OCI-LY7 (cell line): ENCODE measurements around the gene PTGER4. TPM values are rescaled to one million over a fixed set of nuclear protein-coding genes. Genes with fewer than 3 reads are reported as not detected.
"Not testable (repeated sequence)": the region's sequence is repeated elsewhere in the genome, so short reads cannot be mapped to it uniquely, and the experiment has no call there.

Experiments used
- BruUV-seq: library from RNA; stranded (reverse); fragments of 400-500 nt; replicated peaks from 2 replicates; lab custom pipeline; 2021; lab: Mats Ljungman, UMichigan
- CTCF ChIA-PET: fragments of 300-600 bp; sonication (Branson Sonifier 250); formaldehyde crosslinking; loops from one replicate; lab custom pipeline; 2022; ENCODE audit warnings: antibody characterized with exemption; ENCODE audit not compliant: unreplicated experiment; lab: Charles Lee
- POLR2A ChIA-PET: fragments of 300-600 bp; sonication (Branson Sonifier 250); formaldehyde crosslinking; loops from one replicate; lab custom pipeline; 2022; ENCODE audit warnings: antibody characterized with exemption; lab: Charles Lee
- DNase-seq: peaks from one replicate; pipeline ENCODE4 v3.0.0-alpha.2; 2015; ENCODE audit warnings: low spot score
- H2AFZ ChIP-seq: fragments of 200-600 bp; sonication (generic), shearing (Covaris generic); 2 replicates; pipeline ENCODE4 v1.6.1; 2014; ENCODE audit warnings: mild to moderate bottlenecking, antibody characterized with exemption, low read length, moderate library complexity
- H3K27ac ChIP-seq: fragments of 200-600 bp; sonication (generic); 2 replicates; pipeline ENCODE4 v1.5.1; 2014; ENCODE audit warnings: mixed run types, low read depth, mild to moderate bottlenecking, moderate library complexity, low read length, inconsistent platforms; ENCODE audit not compliant: poor library complexity, severe bottlenecking
- H3K36me3 ChIP-seq: fragments of 200-600 bp; sonication (generic); 2 replicates; pipeline ENCODE4 v1.6.1; 2014; ENCODE audit warnings: mild to moderate bottlenecking, antibody characterized with exemption, low read length, moderate library complexity, mixed read lengths; ENCODE audit not compliant: insufficient read depth
- H3K4me1 ChIP-seq: fragments of 200-600 bp; sonication (generic); 2 replicates; pipeline ENCODE4 v1.5.1; 2014; ENCODE audit warnings: mild to moderate bottlenecking, low read length; ENCODE audit not compliant: insufficient read depth, poor library complexity, severe bottlenecking
- H3K4me2 ChIP-seq: fragments of 200-600 bp; sonication (generic); 2 replicates; pipeline ENCODE4 v1.6.1; 2014; ENCODE audit warnings: mild to moderate bottlenecking, low read length
- H3K4me3 ChIP-seq: fragments of 200-600 bp; sonication (generic); 2 replicates; pipeline ENCODE4 v1.5.1; 2014; ENCODE audit warnings: mild to moderate bottlenecking, low read depth, low read length; ENCODE audit not compliant: poor library complexity, severe bottlenecking
- H3K79me2 ChIP-seq: fragments of 200-600 bp; sonication (generic); 2 replicates; pipeline ENCODE4 v1.6.1; 2016; ENCODE audit warnings: low read depth, mild to moderate bottlenecking, low read length, moderate library complexity, mixed read lengths; ENCODE audit not compliant: insufficient read depth
- H3K9me2 ChIP-seq: fragments of 200-600 bp; sonication (generic); 2 replicates; pipeline ENCODE4 v1.6.1; 2016; ENCODE audit warnings: mild to moderate bottlenecking, low read length, mixed read lengths; ENCODE audit not compliant: insufficient read depth
- H3K9me3 ChIP-seq: fragments of 200-600 bp; sonication (generic); 2 replicates; pipeline ENCODE4 v1.6.1; 2014; ENCODE audit warnings: mild to moderate bottlenecking, mixed run types, low read length, mixed read lengths
- H4K20me1 ChIP-seq: fragments of 200-600 bp; sonication (generic); 2 replicates; pipeline ENCODE4 v1.6.1; 2014; ENCODE audit warnings: mild to moderate bottlenecking, antibody characterized with exemption, low read length, moderate library complexity, mixed read lengths; ENCODE audit not compliant: insufficient read depth
- EZH2phosphoT487 ChIP-seq: fragments of 200-600 bp; sonication (generic); IDR thresholded peaks from 2 replicates; pipeline ENCODE4 v1.6.1; 2018; ENCODE audit warnings: low read depth, borderline replicate concordance, mild to moderate bottlenecking, mixed run types, antibody characterized with exemption, low read length, moderate library complexity, mixed read lengths
- intact Hi-C: fragments of 100-400 bp; cut with micrococcal nuclease; formaldehyde crosslinking; loops from one replicate; pipeline ENCODE4 v1.10.0; 2022; ENCODE audit not compliant: unreplicated experiment
- total RNA-seq, 2 experiments: library from RNA; depleted of rRNA in 1 of 2; stranded (reverse); fragments of >200 nt in 1 of 2; shearing (Covaris generic) in 1 of 2; gene quantifications; 2 replicates each; pipeline ENCODE4 v1.2.3, GENCODE V29; 2014 to 2022
- TF ChIP-seq, protein P1 (sequence below): fragments of 200-600 bp; sonication (generic); conservative IDR thresholded peaks from 2 replicates; pipeline ENCODE4 v1.5.1; 2014; ENCODE audit warnings: mild to moderate bottlenecking, antibody characterized with exemption, low read length, moderate library complexity, mixed read lengths

The PTGER4 gene
- total RNA-seq, 2 experiments from 2014 or later, result 0.49 to 1.4 TPM

DNA sequence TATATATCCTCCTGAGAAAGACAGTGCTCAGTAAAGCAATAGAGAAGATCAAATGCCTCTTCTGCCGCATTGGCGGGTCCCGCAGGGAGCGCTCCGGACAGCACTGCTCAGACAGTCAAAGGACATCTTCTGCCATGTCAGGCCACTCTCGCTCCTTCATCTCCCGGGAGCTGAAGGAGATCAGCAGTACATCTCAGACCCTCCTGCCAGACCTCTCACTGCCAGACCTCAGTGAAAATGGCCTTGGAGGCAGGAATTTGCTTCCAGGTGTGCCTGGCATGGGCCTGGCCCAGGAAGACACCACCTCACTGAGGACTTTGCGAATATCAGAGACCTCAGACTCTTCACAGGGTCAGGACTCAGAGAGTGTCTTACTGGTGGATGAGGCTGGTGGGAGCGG lies 12.2 kb downstream of the PTGER4 start:
- BruUV-seq, result no TSS peak
- no peaks in the 10 kb centered on the region for H3K9me2 ChIP-seq
- H3K4me3 ChIP-seq, result no peak overlapping the region
- intact Hi-C loops, result no loop called here
- H3K36me3 ChIP-seq, result no peaks in the 10 kb centered on the region
- no peak for DNase-seq
- TF ChIP-seq, protein P1, sequence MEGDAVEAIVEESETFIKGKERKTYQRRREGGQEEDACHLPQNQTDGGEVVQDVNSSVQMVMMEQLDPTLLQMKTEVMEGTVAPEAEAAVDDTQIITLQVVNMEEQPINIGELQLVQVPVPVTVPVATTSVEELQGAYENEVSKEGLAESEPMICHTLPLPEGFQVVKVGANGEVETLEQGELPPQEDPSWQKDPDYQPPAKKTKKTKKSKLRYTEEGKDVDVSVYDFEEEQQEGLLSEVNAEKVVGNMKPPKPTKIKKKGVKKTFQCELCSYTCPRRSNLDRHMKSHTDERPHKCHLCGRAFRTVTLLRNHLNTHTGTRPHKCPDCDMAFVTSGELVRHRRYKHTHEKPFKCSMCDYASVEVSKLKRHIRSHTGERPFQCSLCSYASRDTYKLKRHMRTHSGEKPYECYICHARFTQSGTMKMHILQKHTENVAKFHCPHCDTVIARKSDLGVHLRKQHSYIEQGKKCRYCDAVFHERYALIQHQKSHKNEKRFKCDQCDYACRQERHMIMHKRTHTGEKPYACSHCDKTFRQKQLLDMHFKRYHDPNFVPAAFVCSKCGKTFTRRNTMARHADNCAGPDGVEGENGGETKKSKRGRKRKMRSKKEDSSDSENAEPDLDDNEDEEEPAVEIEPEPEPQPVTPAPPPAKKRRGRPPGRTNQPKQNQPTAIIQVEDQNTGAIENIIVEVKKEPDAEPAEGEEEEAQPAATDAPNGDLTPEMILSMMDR, result no peak
- no peak for TF ChIP-seq EZH2phosphoT487
- H3K27ac ChIP-seq, result no peak overlapping the region
- no peaks in the 10 kb centered on the region for H3K4me1 ChIP-seq
- POLR2A ChIA-PET, result interaction anchor here (0.6 kb wide), 1 partner anchor 114 kb away, joined by 3 read pairs; no protein-coding TSS in a partner anchor
- H2AFZ ChIP-seq, result no peak overlapping the region
- H3K4me2 ChIP-seq, result no peak overlapping the region
- no peaks in the 10 kb centered on the region for H3K9me3 ChIP-seq
- no peaks in the 10 kb centered on the region for H3K79me2 ChIP-seq
- no peaks in the 10 kb centered on the region for H4K20me1 ChIP-seq
- CTCF ChIA-PET, result no interaction called here

DNA sequence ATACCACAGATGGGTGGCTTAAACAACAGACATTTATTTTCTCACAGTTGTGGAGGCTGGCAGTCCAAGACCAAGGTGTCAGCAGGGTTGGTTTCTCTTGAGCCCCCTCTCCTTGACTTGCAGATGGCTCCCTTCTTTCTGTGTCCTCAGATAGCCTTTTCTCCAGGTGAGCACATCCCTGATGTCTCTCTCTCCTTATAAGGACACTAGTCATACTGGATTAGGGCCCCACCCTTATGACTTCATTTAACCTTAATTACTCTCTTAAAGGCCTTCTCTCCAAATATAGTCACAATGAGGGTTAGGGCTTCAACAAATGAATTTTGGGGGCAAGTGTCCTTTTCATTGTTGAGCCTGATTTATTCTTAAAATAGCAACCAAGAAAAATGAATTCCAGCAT lies 14.7 kb downstream of the PTGER4 start:
- no peaks in the 10 kb centered on the region for H4K20me1 ChIP-seq
- no TSS peak for BruUV-seq
- no peak overlapping the region for H3K27ac ChIP-seq
- no peak for DNase-seq
- H3K9me2 ChIP-seq, result no peaks in the 10 kb centered on the region
- POLR2A ChIA-PET, result no interaction called here
- H3K79me2 ChIP-seq, result no peaks in the 10 kb centered on the region
- H3K36me3 ChIP-seq, result no peaks in the 10 kb centered on the region
- H3K4me2 ChIP-seq, result no peak overlapping the region
- H3K4me1 ChIP-seq, result no peaks in the 10 kb centered on the region
- CTCF ChIA-PET, result no interaction called here
- no peak for TF ChIP-seq EZH2phosphoT487
- TF ChIP-seq, protein P1, result no peak
- no peak overlapping the region for H3K4me3 ChIP-seq
- intact Hi-C loops, result no loop called here
- H2AFZ ChIP-seq, result no peak overlapping the region
- no peaks in the 10 kb centered on the region for H3K9me3 ChIP-seq

DNA sequence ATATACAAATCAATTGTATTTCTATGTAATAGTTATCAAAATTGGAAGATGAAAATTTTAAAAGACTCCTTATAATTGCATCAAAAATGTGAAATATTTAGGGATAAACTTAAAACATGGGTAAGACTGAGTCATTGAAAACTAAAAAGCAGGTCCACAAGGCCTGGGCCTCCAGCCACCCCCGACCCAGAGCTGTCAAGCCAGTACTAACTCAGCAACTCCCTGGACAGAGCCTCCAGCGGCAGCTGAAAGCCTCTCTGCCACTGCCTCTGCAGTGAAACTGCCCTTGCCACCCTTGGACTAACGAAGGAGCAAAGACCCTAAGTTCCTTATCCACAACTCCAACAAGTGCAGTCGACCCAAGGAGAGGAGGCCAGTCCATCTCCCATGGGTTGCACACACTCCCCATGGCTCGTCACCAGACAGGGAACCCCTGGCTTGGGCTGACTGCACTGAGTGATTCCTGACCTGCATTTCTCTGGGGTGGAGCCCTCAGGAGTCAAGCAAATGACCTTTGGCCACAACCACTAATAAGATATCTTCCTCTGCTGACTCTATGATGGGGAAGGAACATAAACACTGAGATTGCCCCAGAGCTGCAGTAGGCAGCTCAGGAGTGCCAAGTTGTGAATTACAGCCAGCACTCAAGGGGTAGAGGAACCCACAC lies 20.5 kb downstream of the PTGER4 start:
- H3K36me3 ChIP-seq, result no peaks in the 10 kb centered on the region
- no peak overlapping the region for H2AFZ ChIP-seq
- no peak for TF ChIP-seq EZH2phosphoT487
- TF ChIP-seq, protein P1, result no peak
- H3K4me3 ChIP-seq, result no peak overlapping the region
- no peaks in the 10 kb centered on the region for H3K79me2 ChIP-seq
- no peaks in the 10 kb centered on the region for H4K20me1 ChIP-seq
- no peak for DNase-seq
- no peak overlapping the region for H3K27ac ChIP-seq
- H3K9me2 ChIP-seq, result no peaks in the 10 kb centered on the region
- CTCF ChIA-PET, result no interaction called here
- no TSS peak for BruUV-seq
- no peaks in the 10 kb centered on the region for H3K9me3 ChIP-seq
- H3K4me2 ChIP-seq, result no peak overlapping the region
- intact Hi-C loops, result no loop called here
- H3K4me1 ChIP-seq, result no peaks in the 10 kb centered on the region
- POLR2A ChIA-PET, result no interaction called here

DNA sequence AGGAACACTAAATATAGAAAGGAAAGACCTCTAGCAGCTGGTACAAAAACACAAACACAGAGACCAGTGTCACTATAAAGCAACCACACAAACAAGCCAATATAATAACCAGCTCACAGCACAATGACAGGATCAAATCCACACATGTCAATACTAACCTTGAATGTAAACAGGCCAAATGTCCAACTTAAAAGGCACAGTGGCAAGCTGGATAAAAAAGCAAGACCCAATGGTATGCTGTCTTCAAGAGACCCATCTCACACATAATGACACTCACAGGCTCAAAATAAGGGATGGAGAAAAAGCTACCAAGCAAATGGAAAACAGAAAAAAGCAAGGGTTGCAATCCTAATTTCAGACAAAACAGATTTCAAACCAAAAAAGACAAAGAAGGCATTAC lies 22.3 kb downstream of the PTGER4 start:
- CTCF ChIA-PET, result not testable (repeated sequence)

More for the DNA sequence above, 22.3 kb downstream of the PTGER4 start:
- BruUV-seq, H4K20me1 ChIP-seq, POLR2A ChIA-PET, intact Hi-C loops, H3K79me2 ChIP-seq, H3K27ac ChIP-seq, H3K36me3 ChIP-seq, H3K4me2 ChIP-seq, H3K4me1 ChIP-seq, H3K9me3 ChIP-seq, H2AFZ ChIP-seq, DNase-seq, H3K9me2 ChIP-seq, H3K4me3 ChIP-seq: not testable (repeated sequence)
